Stomach (tissue), 4 donors: ENCODE data around the gene PLEKHH1.

Source experiments
- EP300 ChIP-seq: sonication (generic); formaldehyde crosslinking; IDR thresholded peaks from one replicate; pipeline ENCODE4 v1.6.1; 2017; ENCODE audit warnings: antibody characterized with exemption
- POLR2A ChIP-seq, 4 donors: fragments of 450-650 bp; IDR thresholded peaks; one replicate each; pipeline ENCODE4 v1.6.1; 2016; ENCODE audit warnings: antibody characterized with exemption in 4 of 4, control low read depth in 2 of 4, mild to moderate bottlenecking in 1 of 4, moderate library complexity in 1 of 4
- POLR2AphosphoS5 ChIP-seq, 3 donors: sonication (generic); formaldehyde crosslinking; IDR thresholded peaks; one replicate each; pipeline ENCODE4 v1.6.1; 2016; ENCODE audit warnings: antibody characterized with exemption in 3 of 3
- TF ChIP-seq, protein P1 (sequence below), 7 experiments: fragments of 450-650 bp in 4 of 7; fragments of 200-600 bp in 3 of 7; sonication (generic) in 3 of 7; IDR thresholded peaks; one replicate each; pipeline ENCODE4 v1.5.1; 2016 to 2019; ENCODE audit warnings: antibody characterized with exemption in 7 of 7, control low read depth in 2 of 7, mild to moderate bottlenecking in 1 of 7

DNA sequence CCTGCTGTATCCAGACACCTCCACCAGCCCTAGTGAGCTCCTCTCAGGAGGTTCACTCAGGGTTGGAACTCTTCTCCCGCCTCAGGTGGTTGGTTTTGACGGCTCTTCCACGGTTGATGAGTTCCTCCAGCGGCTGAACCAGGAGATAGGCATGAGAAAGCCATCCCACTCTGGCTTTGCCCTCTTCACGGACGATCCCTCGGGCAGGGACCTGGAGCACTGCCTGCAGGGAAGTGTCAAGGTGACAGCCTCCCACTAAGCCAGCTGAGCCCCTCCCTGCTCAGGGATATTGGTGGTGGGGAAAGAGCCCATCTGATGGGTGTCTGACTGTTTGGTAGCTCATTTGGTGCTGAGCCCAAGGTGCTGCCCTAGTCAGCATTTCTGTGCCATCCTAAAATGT lies 46.5 kb downstream of the PLEKHH1 start:
- TF ChIP-seq, protein P1, sequence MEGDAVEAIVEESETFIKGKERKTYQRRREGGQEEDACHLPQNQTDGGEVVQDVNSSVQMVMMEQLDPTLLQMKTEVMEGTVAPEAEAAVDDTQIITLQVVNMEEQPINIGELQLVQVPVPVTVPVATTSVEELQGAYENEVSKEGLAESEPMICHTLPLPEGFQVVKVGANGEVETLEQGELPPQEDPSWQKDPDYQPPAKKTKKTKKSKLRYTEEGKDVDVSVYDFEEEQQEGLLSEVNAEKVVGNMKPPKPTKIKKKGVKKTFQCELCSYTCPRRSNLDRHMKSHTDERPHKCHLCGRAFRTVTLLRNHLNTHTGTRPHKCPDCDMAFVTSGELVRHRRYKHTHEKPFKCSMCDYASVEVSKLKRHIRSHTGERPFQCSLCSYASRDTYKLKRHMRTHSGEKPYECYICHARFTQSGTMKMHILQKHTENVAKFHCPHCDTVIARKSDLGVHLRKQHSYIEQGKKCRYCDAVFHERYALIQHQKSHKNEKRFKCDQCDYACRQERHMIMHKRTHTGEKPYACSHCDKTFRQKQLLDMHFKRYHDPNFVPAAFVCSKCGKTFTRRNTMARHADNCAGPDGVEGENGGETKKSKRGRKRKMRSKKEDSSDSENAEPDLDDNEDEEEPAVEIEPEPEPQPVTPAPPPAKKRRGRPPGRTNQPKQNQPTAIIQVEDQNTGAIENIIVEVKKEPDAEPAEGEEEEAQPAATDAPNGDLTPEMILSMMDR (IDR thresholded peaks at IDR 0.05) = no peak
- TF ChIP-seq POLR2AphosphoS5 (IDR thresholded peaks at IDR 0.05) (no peak), POLR2A (IDR thresholded peaks at IDR 0.05) (no peak), EP300 (no peak)
